GM21576 (cell line): ENCODE measurements around the gene DCHS2.

Experiments used
- ATAC-seq: cut with Tn5 transposase; IDR thresholded peaks from one replicate; pipeline ENCODE4 v1.9.1; 2021; ENCODE audit warnings: mild to moderate bottlenecking, moderate library complexity; ENCODE audit not compliant: unreplicated experiment

DCHS2 gene

GRCh38 chr4:154452798-154453346 is 38.7 kb downstream of the DCHS2 start:
- ATAC-seq, result no peak

GRCh38 chr4:154450966-154451365 is 40.6 kb downstream of the DCHS2 start:
- ATAC-seq, result no peak

GRCh38 chr4:154444958-154445357 is 46.6 kb downstream of the DCHS2 start:
- no peak for ATAC-seq

DNA sequence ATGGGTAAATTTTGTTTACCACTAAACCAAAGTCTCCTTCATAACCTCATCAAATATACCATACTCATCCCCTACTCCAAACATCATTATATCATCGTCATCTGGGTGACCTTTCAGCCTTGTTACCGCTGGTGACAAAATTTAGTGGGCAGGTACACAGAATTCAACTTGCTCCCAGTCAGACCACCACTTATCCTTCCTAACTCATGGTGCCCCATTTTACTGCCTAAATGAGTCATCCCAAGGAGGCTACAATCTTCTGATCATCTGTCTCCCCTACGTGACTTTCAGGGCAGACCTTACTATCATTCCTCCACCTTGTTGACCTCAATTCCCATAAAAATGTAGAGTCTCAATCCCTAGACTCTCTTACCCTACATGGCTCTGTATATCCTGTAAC is 49.6 kb downstream of the DCHS2 start:
- no peak for ATAC-seq

DNA sequence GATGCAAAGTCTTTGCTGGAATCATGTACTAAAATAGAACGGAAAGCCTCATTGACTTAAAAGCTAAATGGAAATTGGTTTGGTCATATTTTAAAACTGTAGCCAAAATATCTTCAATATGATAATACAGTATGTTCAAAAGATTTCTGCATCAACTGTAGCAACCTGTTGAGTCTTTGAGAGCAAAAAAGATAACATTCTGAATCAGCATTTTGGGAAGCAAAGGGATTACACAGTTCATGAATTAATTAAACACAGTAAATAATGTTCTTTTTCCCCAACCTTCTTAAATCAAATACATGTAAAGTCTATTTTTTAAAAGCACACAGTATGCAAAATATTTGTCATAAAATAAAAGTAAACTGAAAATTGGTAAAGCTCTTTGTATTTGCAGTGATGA is 50.5 kb downstream of the DCHS2 start:
- ATAC-seq, result no peak

GRCh38 chr4:154439224-154439623 is 52.4 kb downstream of the DCHS2 start:
- ATAC-seq, result no peak

GRCh38 chr4:154435895-154436294 is 55.7 kb downstream of the DCHS2 start:
- no peak for ATAC-seq

DNA sequence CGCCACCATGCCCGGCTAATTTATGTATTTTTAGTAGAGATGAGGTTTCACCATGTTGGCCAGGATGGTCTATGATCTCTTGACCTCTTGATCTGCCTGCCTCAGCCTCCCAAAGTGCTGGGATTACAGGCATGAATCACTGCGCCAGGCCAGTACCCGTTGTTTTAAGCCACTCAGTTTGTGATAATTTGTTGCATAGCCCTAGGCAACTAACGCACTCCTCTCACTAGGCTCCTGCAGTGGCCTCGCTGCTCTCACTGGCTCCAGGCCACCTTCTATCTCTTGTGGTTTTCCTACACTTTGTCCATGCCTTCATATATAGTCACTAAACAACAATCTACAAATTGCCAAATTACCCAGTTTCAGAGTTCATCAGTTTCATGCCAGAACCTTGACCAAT is 58.1 kb downstream of the DCHS2 start:
- no peak for ATAC-seq

DNA sequence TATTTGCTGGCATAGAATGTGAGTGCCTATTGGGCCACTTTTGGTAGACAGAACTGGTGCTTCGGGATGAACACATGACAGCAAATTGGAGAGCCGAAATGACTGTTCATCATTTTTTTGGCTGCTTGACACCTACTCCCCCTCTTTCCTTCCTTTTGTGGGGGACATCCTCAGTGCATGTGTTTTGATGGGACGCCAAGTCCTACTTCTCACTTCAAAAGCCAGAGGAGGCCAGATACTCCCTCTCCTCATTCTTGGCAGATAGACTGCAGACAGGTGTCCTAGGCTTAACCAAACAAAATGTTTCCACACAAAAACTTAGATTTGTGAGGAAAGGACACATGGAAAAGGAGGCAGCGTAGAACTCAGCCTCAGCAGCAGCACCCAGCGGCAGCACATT is 62.4 kb downstream of the DCHS2 start:
- ATAC-seq, result no peak

DNA sequence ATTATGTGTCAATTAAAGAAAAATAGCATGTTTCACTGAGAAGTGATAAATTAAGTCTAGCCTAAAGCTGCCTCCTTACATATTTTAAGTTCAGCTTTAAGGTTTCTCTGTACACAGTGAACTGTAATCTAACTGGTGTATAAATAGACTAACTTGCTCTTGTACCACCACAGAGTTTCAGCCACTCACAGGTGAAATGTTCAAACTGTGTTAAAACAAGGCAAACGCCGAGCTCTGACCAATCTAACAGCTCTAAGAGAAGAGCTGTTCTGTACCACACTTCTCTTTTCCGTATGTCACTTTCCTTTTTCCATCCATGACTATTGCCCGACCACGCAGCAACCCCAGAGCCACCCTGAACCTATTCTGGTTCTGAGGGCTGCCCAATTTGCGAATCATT is 64.5 kb downstream of the DCHS2 start:
- ATAC-seq, result no peak

DNA sequence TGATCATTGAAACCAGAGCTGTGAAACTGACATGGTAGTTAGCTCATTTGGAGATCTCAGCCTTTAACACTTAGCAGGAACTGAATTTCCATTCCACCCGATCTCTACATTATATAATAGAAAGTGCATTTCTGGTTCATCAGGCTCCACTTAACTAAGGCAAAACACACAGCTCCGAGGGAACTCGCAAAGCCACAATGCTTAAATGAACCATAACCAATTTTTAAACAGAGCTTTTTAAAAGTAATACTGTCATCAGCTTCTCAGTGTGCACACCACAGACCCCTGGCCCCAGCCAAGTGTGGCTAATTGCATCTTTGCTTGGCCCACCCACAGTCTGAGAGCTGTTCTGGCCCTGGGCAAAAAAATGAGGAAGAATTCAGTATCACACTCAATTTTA is 66.1 kb downstream of the DCHS2 start:
- ATAC-seq, result no peak

DNA sequence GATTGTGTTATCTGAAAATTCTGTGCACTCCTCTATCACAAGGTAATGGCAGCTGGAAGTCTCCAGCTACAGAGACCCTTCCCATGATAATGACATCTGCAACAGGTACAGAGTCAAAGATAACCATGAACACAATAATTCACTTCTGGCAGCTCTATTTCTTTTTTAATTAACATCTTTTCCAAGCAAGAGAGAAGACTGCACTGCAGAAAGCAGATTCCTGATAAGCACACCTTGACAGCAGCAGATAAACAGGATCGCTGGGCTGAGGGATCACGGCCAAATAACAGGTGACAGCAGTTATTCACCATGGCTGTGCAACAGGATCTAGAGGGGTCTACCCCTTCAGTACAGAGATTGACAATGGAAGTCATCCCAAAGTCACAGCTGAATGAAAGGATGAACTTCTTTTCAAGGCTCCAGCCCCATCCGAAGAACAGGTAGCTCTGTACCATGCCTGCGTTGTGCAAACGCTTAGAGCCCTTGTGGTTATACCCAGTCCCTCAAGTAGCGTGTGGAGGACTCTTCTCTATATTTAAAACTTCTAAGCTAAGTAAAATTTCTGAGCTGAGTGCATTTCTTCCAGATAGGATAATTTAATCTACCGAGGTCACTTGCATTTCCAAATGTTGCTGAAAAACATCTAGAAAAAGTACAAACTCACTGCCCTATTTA is 66.7 kb downstream of the DCHS2 start:
- no peak for ATAC-seq

DNA sequence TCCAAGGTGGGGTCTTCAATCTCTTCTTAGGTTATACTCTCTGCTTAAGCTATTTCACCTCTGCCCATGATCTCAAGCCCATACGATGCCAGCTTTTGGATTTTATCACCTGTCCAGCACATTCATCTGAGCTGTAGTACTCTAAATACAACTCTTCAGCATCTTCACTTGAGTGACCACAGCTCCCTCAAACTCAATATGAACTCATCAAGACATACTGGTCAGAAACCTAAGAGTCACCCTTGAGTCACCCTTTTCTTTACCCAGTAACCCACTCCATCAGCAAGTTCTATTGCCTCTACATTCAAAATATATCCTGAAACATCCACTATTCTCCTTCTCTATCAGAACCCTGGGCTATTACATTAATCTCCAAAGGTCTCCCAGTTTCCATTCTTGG is 69.4 kb downstream of the DCHS2 start:
- ATAC-seq, result peak; percentile 41

GRCh38 chr4:154421618-154422017 is 70.0 kb downstream of the DCHS2 start:
- peak; percentile 71 for ATAC-seq

GRCh38 chr4:154417373-154417673 is 74.3 kb downstream of the DCHS2 start:
- ATAC-seq, result no peak

- peak; percentile 45 for ATAC-seq
Observed at GRCh38 chr4:154416190-154416547, 75.4 kb downstream of the DCHS2 start.

DNA sequence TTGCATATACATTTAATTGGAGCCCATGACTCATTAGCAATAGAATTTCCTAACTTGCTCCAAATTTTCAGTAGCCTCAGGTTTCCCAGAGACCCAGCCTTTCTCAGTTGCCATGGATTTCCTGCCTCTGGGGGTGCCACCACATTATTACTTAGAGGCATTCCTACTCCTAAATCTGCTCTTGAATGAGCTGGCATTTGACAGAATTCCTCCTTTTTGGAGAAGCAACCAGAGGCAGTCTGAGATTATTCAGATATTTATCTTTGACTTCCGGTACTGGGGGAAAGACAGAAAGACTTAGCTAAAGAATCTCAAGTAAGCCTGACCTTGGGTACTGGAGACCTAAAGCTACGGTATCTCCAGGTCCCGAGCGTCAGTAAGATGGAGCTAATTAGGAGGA is 76.3 kb downstream of the DCHS2 start:
- no peak for ATAC-seq

DNA sequence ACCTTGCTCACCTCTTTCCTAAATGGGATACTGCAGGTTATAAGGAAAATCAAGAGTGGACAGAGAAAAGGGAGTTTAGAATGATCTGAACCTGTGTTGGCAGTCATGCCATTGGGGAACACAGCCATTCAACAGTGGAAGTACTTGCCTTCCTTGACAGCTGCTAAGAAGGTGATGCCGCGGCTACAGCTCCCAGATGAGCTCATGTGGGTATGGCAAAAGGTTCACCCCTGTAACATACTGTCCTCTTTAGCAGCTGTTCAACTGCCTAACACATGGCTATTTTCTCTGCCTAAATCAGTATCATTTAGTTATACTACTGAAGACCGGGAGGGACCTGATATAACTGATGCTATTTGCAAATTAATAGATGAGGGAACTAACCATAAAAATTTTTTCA is 76.8 kb downstream of the DCHS2 start:
- no peak for ATAC-seq

DNA sequence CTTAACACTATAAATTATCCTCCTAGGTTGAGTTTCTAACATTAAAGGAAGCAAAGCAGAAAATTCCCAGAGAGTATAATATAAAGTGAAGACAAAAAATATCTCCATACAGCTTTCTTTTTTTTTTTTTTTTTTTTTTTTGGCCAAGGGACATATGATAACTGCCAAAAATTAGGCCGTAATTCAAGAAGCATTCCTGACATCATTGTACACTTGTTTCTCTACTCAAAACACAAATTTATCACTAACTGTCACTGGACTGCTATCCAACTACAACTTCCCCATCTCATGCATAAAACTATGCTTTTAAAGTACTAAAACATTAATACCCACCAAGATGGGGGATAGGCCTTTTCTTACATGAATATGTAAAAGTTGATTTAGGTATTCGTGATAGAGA is 77.2 kb downstream of the DCHS2 start:
- no peak for ATAC-seq

- ATAC-seq, result no peak
Observed at GRCh38 chr4:154407443-154407842, 84.2 kb downstream of the DCHS2 start.

DNA sequence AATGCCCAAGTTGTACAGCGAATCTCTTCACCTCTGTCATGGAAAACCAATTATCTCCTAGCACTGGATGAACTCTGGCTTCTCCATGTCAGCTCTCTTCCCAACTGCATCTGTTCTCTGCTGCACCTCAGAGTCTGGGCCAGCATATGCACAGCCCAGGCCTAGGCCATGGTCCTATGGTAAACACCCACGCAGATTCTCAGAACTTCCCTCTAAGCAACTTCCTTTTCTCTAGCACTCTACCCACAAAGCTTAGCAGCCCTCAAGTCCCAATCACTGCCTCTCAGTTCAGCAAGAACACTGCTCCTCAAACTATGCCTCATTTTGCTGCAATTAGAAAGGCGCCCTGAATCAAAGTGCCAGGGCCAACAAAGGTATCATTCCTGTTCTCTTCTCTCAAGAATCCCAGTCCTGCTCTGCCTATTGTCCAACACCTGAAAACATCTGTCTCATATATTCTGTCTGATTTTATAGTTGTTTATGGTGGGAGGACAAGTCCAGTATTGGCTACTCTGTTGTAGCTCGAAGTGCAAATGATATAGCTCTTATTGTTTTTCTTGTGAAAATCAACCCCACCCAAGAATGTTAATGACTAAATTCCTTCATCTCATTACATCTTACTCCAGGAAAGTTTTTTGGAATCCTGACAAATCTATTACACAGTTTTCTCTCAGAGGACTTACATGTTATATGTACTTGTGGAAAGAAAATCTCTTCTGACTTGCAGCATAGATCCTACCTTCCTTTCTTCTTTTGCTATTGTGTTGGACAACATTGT is 85.4 kb downstream of the DCHS2 start:
- ATAC-seq, result peak; percentile 92

DNA sequence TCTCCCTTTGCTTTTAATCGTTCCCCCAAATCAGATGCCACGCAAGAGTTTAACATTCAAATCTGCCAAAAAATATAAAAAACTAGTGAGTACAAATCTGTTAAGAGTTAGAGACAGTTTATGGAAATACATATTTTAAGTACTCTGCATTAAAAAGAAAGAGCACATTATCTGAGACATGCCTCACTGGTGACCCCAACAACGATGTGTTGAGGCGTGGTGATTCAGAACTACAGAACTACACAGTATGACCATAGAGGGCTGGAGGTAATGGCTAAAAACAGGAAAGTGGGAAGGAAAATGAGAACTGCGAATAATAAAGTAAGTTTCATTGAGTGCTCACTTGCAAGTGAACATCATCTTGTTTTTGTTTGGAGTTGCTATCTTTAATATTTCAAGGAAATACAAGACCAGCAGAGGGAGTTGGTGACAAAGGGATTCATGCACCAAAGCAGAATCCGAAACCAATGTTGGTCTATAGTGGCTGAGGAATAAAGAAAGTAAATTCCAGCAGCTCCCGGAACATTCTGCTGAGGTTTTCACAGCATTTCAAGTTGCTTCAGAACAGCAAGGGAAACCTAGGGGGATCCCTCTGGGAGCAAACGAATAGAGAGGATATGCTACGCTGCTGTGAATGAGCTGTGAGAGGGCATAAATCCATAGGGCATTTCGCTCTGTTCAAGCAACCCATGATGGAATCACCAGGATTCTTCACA is 92.2 kb downstream of the DCHS2 start:
- no peak for ATAC-seq
